NCI-H460 (cell line): ENCODE data around the gene CFAP68. TPM values are rescaled to one million over a fixed set of nuclear protein-coding genes. Genes with fewer than 3 reads are reported as not detected.
"Not testable (repeated sequence)": the region's sequence is repeated elsewhere in the genome, so short reads cannot be mapped to it uniquely, and the experiment has no call there.

Source experiments
- DNase-seq: peaks from one replicate; pipeline ENCODE4 v3.0.0-alpha.2; 2016; ENCODE audit warnings: low read depth; ENCODE audit errors: extremely low read depth
- total RNA-seq: library from RNA; depleted of rRNA; stranded (reverse); fragments of >200 nt; shearing (Covaris generic); gene quantifications from 2 replicates; pipeline ENCODE4 v1.2.3, GENCODE V29; 2014

The CFAP68 gene
- total RNA-seq, 1 experiment from 2014 or later: 32.0 TPM

- DNase-seq: no peak
Measured at GRCh38 chr11:111870113-111870512, 9.2 kb upstream of the CFAP68 start.

DNA sequence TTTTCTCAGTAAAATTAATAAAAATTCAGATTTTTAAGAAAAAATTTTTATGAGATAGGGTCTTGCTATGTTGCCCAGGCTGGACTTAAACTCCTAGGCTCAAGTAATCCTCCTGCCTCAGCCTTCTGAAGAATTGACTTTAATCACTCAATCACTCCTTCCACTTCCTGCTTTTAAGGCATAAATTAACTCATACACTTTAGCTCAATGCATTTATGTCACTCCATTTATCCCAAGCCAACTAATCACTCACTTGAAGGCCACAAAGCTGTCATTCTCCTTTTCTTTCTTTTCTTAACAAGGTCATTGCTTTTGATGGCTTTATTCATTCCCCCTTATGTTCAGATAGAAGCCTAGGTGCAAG lies 8.8 kb upstream of the CFAP68 start:
- DNase-seq: no peak

DNA sequence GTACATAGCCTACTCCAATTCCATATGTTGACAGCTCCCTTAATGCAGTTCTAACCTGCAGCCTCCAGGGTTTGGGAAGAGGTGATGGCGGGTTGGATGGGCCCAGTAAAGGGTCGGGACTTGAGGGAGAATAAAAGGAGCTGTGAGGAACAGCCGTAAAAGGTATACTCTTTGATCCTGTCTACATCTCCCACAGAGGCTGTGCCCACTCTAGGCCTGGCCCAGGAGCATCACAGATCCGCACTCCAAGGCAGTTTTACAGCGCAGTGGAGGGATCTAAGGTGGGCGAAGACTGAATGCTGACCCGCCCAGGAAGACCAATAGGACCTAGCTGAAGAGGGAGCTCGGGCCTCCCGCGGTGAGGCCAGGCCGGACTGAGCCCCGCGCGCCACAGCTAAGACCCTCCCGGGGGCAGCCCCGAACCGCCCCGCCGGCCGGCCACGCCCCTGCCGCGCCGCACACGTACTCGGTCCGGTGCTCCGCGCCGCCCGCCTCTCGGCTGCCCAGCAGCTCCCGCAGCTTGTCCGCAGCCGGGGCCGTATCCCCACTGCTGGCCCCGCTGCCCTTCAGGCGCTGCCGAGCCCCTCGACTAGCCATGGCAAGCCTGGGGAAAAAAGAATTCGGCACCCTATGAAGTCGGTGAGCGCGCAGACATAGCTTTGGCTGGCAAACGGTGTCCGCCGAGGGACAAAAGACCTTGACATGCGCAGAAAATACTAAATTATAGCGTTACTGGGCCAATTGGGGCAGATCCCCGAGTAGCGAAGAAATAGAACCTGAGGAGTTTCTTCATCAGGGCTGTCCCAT lies 8.3 kb upstream of the CFAP68 start, which contains the start of gene ALG9:
TSS of gene ALG9 (minus strand) at position 696 of the 807 bp plus-strand sequence. CDS start at position 597, 99 bp downstream.
- peak; percentile 55 for DNase-seq

DNA sequence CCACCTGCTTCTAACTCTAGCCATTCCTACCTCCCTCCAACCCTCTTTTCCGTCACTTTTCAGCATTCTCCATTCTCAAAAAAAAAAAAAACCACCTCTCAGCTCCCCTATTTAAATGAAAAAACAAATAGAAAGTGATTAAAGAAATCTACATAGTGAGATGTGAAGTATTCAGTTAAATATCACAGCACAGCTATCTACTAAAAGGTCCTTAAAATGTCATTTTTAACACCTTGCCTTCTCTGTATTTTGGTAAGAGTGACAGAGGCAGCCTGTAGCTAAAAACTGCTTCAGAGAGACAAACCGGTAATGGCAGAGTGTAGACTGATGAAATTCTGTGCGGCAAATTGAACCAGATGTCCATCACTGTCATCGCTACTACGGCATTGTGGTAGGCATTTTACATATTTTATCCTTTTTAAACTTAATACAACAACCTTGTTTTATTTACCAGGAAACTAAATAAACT lies 7.6 kb upstream of the CFAP68 start:
- no peak for DNase-seq

DNA sequence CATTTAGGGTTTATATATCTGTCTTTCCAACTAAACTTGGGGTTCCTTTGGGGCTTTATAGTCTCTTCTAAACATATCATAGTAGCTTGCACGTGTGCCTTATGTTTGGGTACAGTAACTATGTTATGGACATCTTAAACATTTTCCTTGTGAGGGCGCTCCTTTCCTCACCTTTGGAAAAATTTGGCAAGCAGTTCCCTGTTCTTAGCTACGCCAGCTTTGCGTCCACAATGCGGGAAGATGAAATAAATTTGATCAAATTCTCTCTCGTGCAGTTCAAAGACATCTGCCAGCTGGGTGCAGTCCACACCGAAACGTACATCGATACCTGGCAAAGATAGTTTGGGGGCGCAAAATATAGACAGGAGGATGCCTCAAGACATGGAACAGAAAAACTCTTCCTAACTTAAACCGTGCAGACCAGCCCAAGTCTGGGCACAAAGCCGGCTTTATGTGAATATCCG lies 924 bp upstream of the CFAP68 start:
- no peak for DNase-seq

DNA sequence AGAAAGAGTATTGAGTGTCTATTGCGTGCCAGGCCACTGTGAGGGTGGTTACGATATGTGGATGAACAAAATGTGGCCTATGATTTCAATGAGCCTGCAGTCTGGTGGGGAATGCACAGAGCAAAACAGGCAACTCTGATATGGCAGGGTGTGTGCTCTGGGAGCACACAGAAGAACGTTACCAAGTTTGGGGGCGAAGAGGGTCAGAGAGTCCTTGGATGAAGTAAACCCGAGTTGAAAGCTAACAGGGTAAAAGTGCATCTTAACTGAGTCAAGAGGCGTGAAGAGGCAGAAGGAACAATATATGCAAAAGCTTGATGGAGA lies 258 bp downstream of the CFAP68 start:
- no peak for DNase-seq

DNA sequence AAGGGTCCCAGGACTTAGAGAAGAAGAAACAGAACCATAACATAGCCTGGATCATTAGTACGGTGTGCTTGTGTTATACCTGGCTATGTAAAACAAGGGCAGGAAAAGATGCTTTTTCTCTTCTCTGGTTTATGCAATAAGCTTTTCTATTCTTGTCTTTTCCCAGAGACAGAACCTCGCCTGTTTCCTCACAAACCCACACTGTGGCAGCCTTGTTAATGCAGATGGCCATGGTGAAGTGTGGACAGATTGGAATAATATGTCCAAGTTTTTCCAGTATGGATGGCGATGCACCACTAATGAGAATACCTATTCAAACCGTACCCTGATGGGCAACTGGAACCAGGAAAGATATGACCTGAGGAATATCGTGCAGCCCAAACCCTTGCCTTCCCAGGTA lies 2.9 kb downstream of the CFAP68 start:
- DNase-seq: no peak

GRCh38 chr11:111885053-111885452 lies 5.7 kb downstream of the CFAP68 start:
- not testable (repeated sequence) for DNase-seq

DNA sequence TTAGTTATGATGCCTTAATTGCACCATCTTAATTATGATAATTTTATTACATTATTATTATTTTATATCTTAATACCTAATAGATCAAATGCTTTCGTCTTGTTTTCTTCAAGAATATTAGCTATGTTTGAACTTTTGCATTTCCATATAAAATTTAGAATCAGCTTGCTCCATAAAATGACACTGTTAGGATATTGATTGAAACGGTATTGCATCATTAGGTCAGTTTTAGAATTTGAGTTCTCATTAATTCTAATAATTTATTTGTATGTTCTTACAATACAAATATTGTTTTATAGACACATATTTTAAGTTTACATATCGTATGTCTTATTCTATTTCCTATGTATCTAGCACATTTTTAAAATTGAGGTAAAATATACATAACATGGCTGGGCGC lies 6.7 kb downstream of the CFAP68 start:
- no peak for DNase-seq

- DNase-seq: no peak
Measured at GRCh38 chr11:111886844-111887243, 7.5 kb downstream of the CFAP68 start.

GRCh38 chr11:111905411-111905810 lies 26.1 kb downstream of the CFAP68 start:
- DNase-seq: no peak

GRCh38 chr11:111906680-111907079 lies 27.3 kb downstream of the CFAP68 start:
- no peak for DNase-seq

- no peak for DNase-seq
Measured at GRCh38 chr11:111908639-111909305, 29.4 kb downstream of the CFAP68 start.

DNA sequence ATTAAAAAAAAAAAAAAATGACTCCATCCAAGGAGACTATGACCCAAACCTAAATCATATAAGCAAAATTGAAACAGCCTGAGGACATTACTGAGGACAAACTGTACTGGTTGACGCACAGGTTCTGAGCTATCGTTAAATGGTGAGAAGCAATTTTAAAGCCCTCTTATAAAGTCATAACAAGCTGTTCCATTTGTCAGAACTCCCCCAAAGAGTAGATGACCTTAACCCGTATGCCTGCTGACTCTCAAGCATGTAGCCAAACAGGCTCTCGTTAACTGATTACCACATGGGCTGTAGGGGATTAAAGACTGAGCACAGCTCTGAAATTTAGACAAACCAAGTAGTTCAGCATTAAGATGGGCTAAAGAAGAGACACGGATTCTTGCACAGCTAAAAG lies 30.0 kb downstream of the CFAP68 start:
- DNase-seq: no peak

GRCh38 chr11:111910676-111911562 lies 31.6 kb downstream of the CFAP68 start:
- no peak for DNase-seq

GRCh38 chr11:111911563-111912401 lies 32.4 kb downstream of the CFAP68 start, which contains the start of gene CRYAB:
CRYAB (minus strand) TSS chr11:111911770; CDS start chr11:111911724, 46 bp downstream.
- DNase-seq: peak; percentile 59

DNA sequence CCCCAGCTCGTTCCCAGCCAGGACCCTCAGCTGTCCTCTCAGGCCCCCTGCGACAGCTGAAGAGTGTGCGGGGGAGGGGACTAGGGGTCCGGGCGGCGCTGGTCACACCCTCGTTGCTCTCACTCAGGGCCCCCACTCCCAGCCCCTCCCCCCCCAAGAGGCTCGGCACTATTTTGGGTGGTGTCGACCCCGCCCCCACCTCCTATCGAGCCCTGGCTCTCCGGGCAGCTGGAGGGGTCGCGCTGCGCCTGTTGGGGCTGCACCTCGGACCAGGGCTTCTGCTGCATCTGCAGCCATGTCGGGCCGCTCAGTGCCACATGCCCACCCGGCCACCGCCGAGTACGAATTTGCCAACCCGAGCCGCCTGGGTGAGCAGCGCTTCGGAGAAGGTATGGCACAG lies 33.2 kb downstream of the CFAP68 start, which contains the start of gene HSPB2:
TSS of gene HSPB2 (plus strand) at position 200 of the 400 bp plus-strand sequence. CDS start at position 296, 96 bp downstream.
- DNase-seq: no peak

GRCh38 chr11:111913031-111913861 lies 33.9 kb downstream of the CFAP68 start:
- no peak for DNase-seq

DNA sequence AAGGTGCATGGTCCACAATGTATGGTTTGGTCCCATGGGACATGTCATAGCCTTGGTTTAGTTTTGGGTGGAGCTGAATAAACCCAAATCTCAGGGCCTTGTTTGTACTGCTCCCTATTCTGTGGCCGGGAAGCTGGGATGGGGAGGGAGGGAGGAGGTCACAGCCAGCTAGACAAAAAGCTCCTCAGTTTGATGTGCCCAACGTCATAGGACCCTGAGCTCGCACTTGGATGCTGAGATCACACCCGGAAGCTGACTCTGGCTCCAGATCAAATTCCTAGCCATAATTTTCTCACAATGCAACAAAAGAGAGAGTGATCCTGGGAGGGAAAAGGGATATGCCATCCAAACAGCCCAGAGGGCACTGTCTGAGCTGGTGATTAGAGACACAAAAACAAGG lies 34.7 kb downstream of the CFAP68 start:
- no peak for DNase-seq
